Fibroblast of pulmonary artery (primary cell): ENCODE data around the gene UPF1.
A peak's percentile ranks its signal among the peaks of the same experiment; 100 is the strongest.

ENCODE experiments used
- DNase-seq: peaks from one replicate; pipeline ENCODE4 v3.0.0-alpha.2; 2010; ENCODE audit warnings: low read depth
- H3K4me3 ChIP-seq: replicated peaks from 2 replicates; pipeline ENCODE4 v1.5.1; 2011; ENCODE audit warnings: low read depth, mild to moderate bottlenecking, control low read depth, low read length, moderate library complexity
- CTCF ChIP-seq: IDR thresholded peaks from 2 replicates; pipeline ENCODE4 v1.5.1; 2011; ENCODE audit warnings: mild to moderate bottlenecking, control low read depth, low read length, inconsistent platforms; ENCODE audit errors: missing control alignments

The UPF1 gene

GRCh38 chr19:18871543-18871942 is 39.8 kb downstream of the UPF1 start:
- DNase-seq: no peak
- TF ChIP-seq CTCF: no peak
- no peak overlapping the region for H3K4me3 ChIP-seq

GRCh38 chr19:18875726-18876125 is 44.0 kb downstream of the UPF1 start:
- DNase-seq: no peak
- no peak for TF ChIP-seq CTCF
- no peak overlapping the region for H3K4me3 ChIP-seq

DNA sequence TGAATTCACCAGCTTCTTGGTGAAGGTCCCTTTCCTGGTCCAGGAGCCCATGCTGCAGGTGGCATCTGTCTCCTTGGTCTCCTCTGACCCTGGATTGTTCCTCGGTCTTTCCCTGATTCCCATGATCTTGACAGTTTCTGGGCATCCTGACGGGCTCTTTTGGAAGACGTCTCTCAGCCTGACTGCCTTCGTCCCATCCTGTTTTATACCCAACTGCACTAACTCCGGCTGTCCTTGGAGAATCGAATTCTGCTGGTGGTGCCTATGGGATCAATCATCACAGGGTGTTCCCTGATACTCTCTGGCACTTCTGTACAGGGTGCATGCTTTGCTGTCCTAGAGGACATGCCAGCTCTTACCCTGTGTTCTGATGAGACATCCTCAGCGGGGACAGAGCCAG is 45.1 kb downstream of the UPF1 start:
- DNase-seq: no peak
- no peak overlapping the region for H3K4me3 ChIP-seq
- TF ChIP-seq CTCF: no peak

GRCh38 chr19:18878058-18878797 is 46.5 kb downstream of the UPF1 start:
- no peak for TF ChIP-seq CTCF
- no peak for DNase-seq
- no peak overlapping the region for H3K4me3 ChIP-seq

DNA sequence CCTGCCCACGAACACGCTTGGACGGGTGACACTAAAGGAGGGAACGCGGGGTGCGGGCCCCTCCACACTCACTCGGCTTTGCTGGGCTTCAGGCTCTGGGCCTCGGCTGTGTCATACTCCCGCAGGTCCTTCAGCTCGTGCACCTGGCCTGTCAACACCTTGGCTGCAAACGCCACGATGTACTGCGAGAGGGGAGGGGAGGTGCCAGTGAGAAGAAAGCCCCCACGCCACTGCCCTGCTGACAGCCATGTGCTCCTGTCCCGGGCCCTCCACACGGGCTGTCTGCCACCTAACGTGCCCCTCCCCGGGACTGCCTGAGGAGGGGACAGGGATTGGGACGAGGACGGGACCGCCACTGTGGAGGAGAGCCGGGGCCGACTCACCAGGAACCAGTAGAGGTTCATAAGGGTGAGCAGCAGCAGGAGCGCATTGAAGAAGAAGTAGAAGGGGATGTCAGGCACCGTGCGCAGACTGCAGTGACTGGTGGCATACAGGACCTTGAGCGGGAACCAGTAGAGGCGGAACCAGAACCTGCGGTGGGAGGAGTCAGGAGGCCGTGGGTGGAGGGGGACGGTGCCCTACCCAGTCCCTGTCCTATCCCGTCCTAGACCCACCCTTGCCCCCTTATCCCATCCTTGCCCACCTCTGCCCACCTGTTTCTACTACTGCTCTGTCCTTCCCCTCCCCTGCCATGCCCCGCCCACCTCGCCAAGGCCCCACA is 47.3 kb downstream of the UPF1 start:
- DNase-seq: no peak
- TF ChIP-seq CTCF: no peak
- no peak overlapping the region for H3K4me3 ChIP-seq

- DNase-seq: peak; percentile 20
- H3K4me3 ChIP-seq: no peak overlapping the region
- no peak for TF ChIP-seq CTCF
Observed at GRCh38 chr19:18879579-18880373, 48.0 kb downstream of the UPF1 start.
